Right atrium auricular region (tissue), 2 donors: ENCODE results near the gene C2orf76. TPM values are rescaled to one million over a fixed set of nuclear protein-coding genes. Genes with fewer than 3 reads are reported as not detected.
"Not testable (repeated sequence)": the region's sequence is repeated elsewhere in the genome, so short reads cannot be mapped to it uniquely, and the experiment has no call there.

Experiments used
- DNase-seq: peaks from one replicate; pipeline ENCODE4 v3.0.0-alpha.2; 2019; ENCODE audit warnings: low spot score
- H3K27ac ChIP-seq, 2 donors: fragments of 200-600 bp; sonication (generic); 1 replicate in 1 of 2; 2 replicates in 1 of 2; pipeline ENCODE4 v1.5.1; 2016 to 2019
- H3K27me3 ChIP-seq, 2 donors: fragments of 200-600 bp; sonication (generic); one replicate each; pipeline versions ENCODE4 v1.5.1 to v1.6.0; 2017 to 2019
- H3K36me3 ChIP-seq: fragments of 200-600 bp; sonication (generic); one replicate; pipeline ENCODE4 v1.5.1; 2016
- H3K4me1 ChIP-seq, 2 donors: fragments of 200-600 bp; sonication (generic); one replicate each; pipeline versions ENCODE4 v1.5.1 to v1.6.0; 2017 to 2019
- H3K4me3 ChIP-seq, 2 donors: fragments of 200-600 bp; sonication (generic); 1 replicate in 1 of 2; 2 replicates in 1 of 2; pipeline ENCODE4 v1.5.1; 2017 to 2019; ENCODE audit warnings: mild to moderate bottlenecking in 1 of 2, moderate library complexity in 1 of 2
- H3K9me3 ChIP-seq, 2 donors: fragments of 200-600 bp; sonication (generic); one replicate each; pipeline ENCODE4 v1.5.1; 2019
- CTCF ChIP-seq, 2 donors: fragments of 200-600 bp; sonication (generic); IDR thresholded peaks; one replicate each; pipeline ENCODE4 v1.5.1; 2019; ENCODE audit warnings: antibody characterized with exemption in 2 of 2
- total RNA-seq, 2 donors: library from RNA; depleted of rRNA; stranded (reverse); fragments of >200 nt; gene quantifications; one replicate each; pipeline ENCODE4 v1.1.0, GENCODE V29; 2016

The C2orf76 gene
- total RNA-seq, 2 donors from 2014 or later: 8.1 to 11.1 TPM

- no peaks in the 10 kb centered on the region for H3K36me3 ChIP-seq
- no peak overlapping the region for H3K4me3 ChIP-seq
- no peak for DNase-seq
- no peak overlapping the region for H3K27ac ChIP-seq
- no peaks in the 10 kb centered on the region for H3K27me3 ChIP-seq
- peaks cover 0 to 4% of the 10 kb centered on the region in 2 donors for H3K9me3 ChIP-seq
- peak; percentile 58 to 88 for TF ChIP-seq CTCF (IDR thresholded peaks at IDR 0.05)
- H3K4me1 ChIP-seq: peaks cover 0 to 6% of the 10 kb centered on the region in 2 donors
Measured at GRCh38 chr2:119407430-119408220, 41.0 kb upstream of the C2orf76 start.

GRCh38 chr2:119405151-119405550 is 38.5 kb upstream of the C2orf76 start:
- Histone ChIP-seq H3K27ac (no peak overlapping the region), H3K36me3 (no peaks in the 10 kb centered on the region), H3K27me3 (no peaks in the 10 kb centered on the region), H3K4me3 (no peak overlapping the region), H3K4me1 (peaks cover 0 to 11% of the 10 kb centered on the region in 2 donors), H3K9me3 (peaks cover 0 to 4% of the 10 kb centered on the region in 2 donors)
- no peak for DNase-seq
- TF ChIP-seq CTCF (IDR thresholded peaks at IDR 0.05): no peak

GRCh38 chr2:119403618-119404017 is 37.0 kb upstream of the C2orf76 start:
- not testable (repeated sequence) for H3K27me3 ChIP-seq, H3K9me3 ChIP-seq, H3K4me3 ChIP-seq, H3K36me3 ChIP-seq, H3K27ac ChIP-seq, DNase-seq
- peaks cover 0 to 11% of the 10 kb centered on the region in 2 donors for H3K4me1 ChIP-seq

GRCh38 chr2:119402645-119403560 is 36.3 kb upstream of the C2orf76 start:
- peaks cover 0 to 11% of the 10 kb centered on the region in 2 donors for H3K4me1 ChIP-seq
- no peaks in the 10 kb centered on the region for H3K27me3 ChIP-seq
- H3K4me3 ChIP-seq: no peak overlapping the region
- no peak for DNase-seq
- no peak for TF ChIP-seq CTCF (IDR thresholded peaks at IDR 0.05)
- peaks cover 0 to 4% of the 10 kb centered on the region in 2 donors for H3K9me3 ChIP-seq
- H3K36me3 ChIP-seq: no peaks in the 10 kb centered on the region
- no peak overlapping the region for H3K27ac ChIP-seq

- H3K9me3 ChIP-seq: peaks cover 0 to 4% of the 10 kb centered on the region in 2 donors
- H3K27ac ChIP-seq: no peak overlapping the region
- TF ChIP-seq CTCF (IDR thresholded peaks at IDR 0.05): no peak
- H3K27me3 ChIP-seq: no peaks in the 10 kb centered on the region
- H3K36me3 ChIP-seq: no peaks in the 10 kb centered on the region
- peaks cover 0 to 11% of the 10 kb centered on the region in 2 donors for H3K4me1 ChIP-seq
- H3K4me3 ChIP-seq: no peak overlapping the region
- no peak for DNase-seq
Measured at GRCh38 chr2:119402106-119402505, 35.5 kb upstream of the C2orf76 start.

GRCh38 chr2:119397196-119397595 is 30.6 kb upstream of the C2orf76 start:
- TF ChIP-seq CTCF (IDR thresholded peaks at IDR 0.05): no peak
- H3K27ac ChIP-seq: no peak overlapping the region
- no peaks in the 10 kb centered on the region for H3K36me3 ChIP-seq
- H3K4me1 ChIP-seq: peaks cover 0 to under 1% of the 10 kb centered on the region in 2 donors
- no peaks in the 10 kb centered on the region for H3K27me3 ChIP-seq
- no peak for DNase-seq
- no peak overlapping the region for H3K4me3 ChIP-seq
- H3K9me3 ChIP-seq: no peaks in the 10 kb centered on the region
